Mucosa of descending colon (tissue), 3 donors: ENCODE data around the gene PCDHA8. TPM values are rescaled to one million over a fixed set of nuclear protein-coding genes. Genes with fewer than 3 reads are reported as not detected.
A peak's percentile ranks its signal among the peaks of the same experiment; 100 is the strongest.
"Not testable (repeated sequence)": the region's sequence is repeated elsewhere in the genome, so short reads cannot be mapped to it uniquely, and the experiment has no call there.

Experiments
- ATAC-seq: fragments of 200-7000 bp; cut with Tn5 transposase; one replicate; pipeline ENCODE4 v1.9.1; 2020; ENCODE audit warnings: mild to moderate bottlenecking, moderate library complexity
- DNase-seq, 3 donors: peaks; one replicate each; pipeline ENCODE4 v3.0.0-alpha.2; 2020
- H3K36me3 ChIP-seq: fragments of 200-600 bp; one replicate; pipeline ENCODE4 v1.8.0; 2021; ENCODE audit warnings: low read depth, mild to moderate bottlenecking
- H3K4me1 ChIP-seq: fragments of 200-600 bp; one replicate; pipeline ENCODE4 v1.8.0; 2021; ENCODE audit warnings: low read depth, mild to moderate bottlenecking
- H3K4me3 ChIP-seq: fragments of 200-600 bp; one replicate; pipeline ENCODE4 v1.8.0; 2021; ENCODE audit warnings: mild to moderate bottlenecking
- H3K9me3 ChIP-seq: fragments of 200-600 bp; one replicate; pipeline ENCODE4 v1.8.0; 2021; ENCODE audit warnings: mild to moderate bottlenecking
- CTCF ChIP-seq: fragments of 200-600 bp; IDR thresholded peaks from one replicate; pipeline ENCODE4 v1.8.0; 2022; ENCODE audit warnings: antibody characterized with exemption, mild to moderate bottlenecking
- intact Hi-C, 2 donors: fragments of 100-400 bp; cut with DNase I in 1 of 2; cut with micrococcal nuclease in 1 of 2; formaldehyde crosslinking; loops; one replicate each; pipeline versions ENCODE4 v1.11.0 to v1.11.1; 2022; cut with DNase I, micrococcal nuclease
- total RNA-seq, 3 donors: library from RNA; stranded (reverse); fragmentation: NEBNext Ultra II Directional in 2 of 3; extraction: Animal tissue kit (Norgen Biotek cat#: 25700) in 2 of 3; gene quantifications; one replicate each; pipeline versions ENCODE4 v1.2.1 to v1.2.4, GENCODE V29; 2021 to 2023
- donor health status: DM: no; HTN: no; CAD: no; lungs with moderate emphysema.
- donor health status: DM: no; HTN: no; CAD: no.
- donor health status: DM: no; HTN: yes; CAD: no.

Gene PCDHA8
- total RNA-seq, 3 donors from 2014 or later: 0.14 to 0.19 TPM; not detected in 1

GRCh38 chr5:140808889-140809291, 32.1 kb upstream of the PCDHA8 start:
- DNase-seq (peak in 1 of 3 donors; percentile 34), ATAC-seq (no peak)
- Histone ChIP-seq H3K4me3 (no peak overlapping the region), H3K4me1 (no peaks in the 10 kb centered on the region), H3K36me3 (no peaks in the 10 kb centered on the region), H3K9me3 (peaks cover 45% of the 10 kb centered on the region)
- TF ChIP-seq CTCF: no peak
- intact Hi-C loops: no loop called here

GRCh38 chr5:140821375-140822280, 19.4 kb upstream of the PCDHA8 start, which contains the start of gene PCDHA5:
PCDHA5 (plus strand) TSS chr5:140821613.
- ATAC-seq (no peak), DNase-seq (peak in 1 of 3 donors; percentile 26)
- Histone ChIP-seq H3K4me3 (no peak within 1 kb of the TSS), H3K9me3 (peaks cover 31% of the 10 kb centered on the region), H3K4me1 (no peaks in the 10 kb centered on the region), H3K36me3 (no peaks in the 10 kb centered on the region)
- intact Hi-C loops: no loop called here
- TF ChIP-seq CTCF: no peak

- DNase-seq (no peak), ATAC-seq (no peak)
- H3K4me1 ChIP-seq: no peaks in the 10 kb centered on the region
- TF ChIP-seq CTCF: no peak
- H3K9me3 ChIP-seq: peaks cover 29% of the 10 kb centered on the region
- intact Hi-C loops: no loop called here
- no peak overlapping the region for H3K4me3 ChIP-seq
- H3K36me3 ChIP-seq: no peaks in the 10 kb centered on the region
Measured at GRCh38 chr5:140822281-140822629, 18.7 kb upstream of the PCDHA8 start.

- peak in 1 of 3 donors; percentile 36 for DNase-seq
- H3K4me1 ChIP-seq, ATAC-seq, intact Hi-C loops, H3K4me3 ChIP-seq, H3K36me3 ChIP-seq: not testable (repeated sequence)
- peaks cover 35% of the 10 kb centered on the region for H3K9me3 ChIP-seq
Measured at GRCh38 chr5:140822969-140823368, 18.0 kb upstream of the PCDHA8 start.

GRCh38 chr5:140823475-140823874, 17.5 kb upstream of the PCDHA8 start:
- no peak for ATAC-seq
- peaks cover 40% of the 10 kb centered on the region for H3K9me3 ChIP-seq

More at GRCh38 chr5:140823475-140823874, 17.5 kb upstream of the PCDHA8 start:
- TF ChIP-seq CTCF: no peak
- intact Hi-C loops: no loop called here
- H3K4me3 ChIP-seq: no peak overlapping the region
- no peaks in the 10 kb centered on the region for H3K4me1 ChIP-seq
- no peaks in the 10 kb centered on the region for H3K36me3 ChIP-seq
- DNase-seq: peak in 1 of 3 donors; percentile 44
